Liver (tissue), 3 donors: ENCODE results near the gene ARHGAP10.

Experiments used
- CTCF ChIP-seq: fragments of 150-350 bp; IDR thresholded peaks from 2 replicates; pipeline ENCODE4 v1.5.1; 2017; ENCODE audit warnings: improper control_type of control experiment, low read depth, low read length; ENCODE audit not compliant: missing input control
- EGR1 ChIP-seq, 2 donors: IDR thresholded peaks; 2 replicates each; pipeline ENCODE4 v1.6.1; 2016 to 2018; ENCODE audit warnings: antibody characterized with exemption in 2 of 2, low read depth in 2 of 2
- FOXA2 ChIP-seq: IDR thresholded peaks from 2 replicates; pipeline ENCODE4 v1.6.1; 2016; ENCODE audit warnings: antibody characterized with exemption
- GABPA ChIP-seq, 2 donors: IDR thresholded peaks in 1 of 2; conservative IDR thresholded peaks in 1 of 2; 2 replicates each; pipeline ENCODE4 v1.6.1; 2016; ENCODE audit warnings: antibody characterized with exemption in 2 of 2, mild to moderate bottlenecking in 1 of 2, moderate library complexity in 1 of 2
- HNF4G ChIP-seq: IDR thresholded peaks from 2 replicates; pipeline ENCODE4 v1.6.1; 2016; ENCODE audit warnings: antibody characterized with exemption
- MAX ChIP-seq: IDR thresholded peaks from 2 replicates; pipeline ENCODE4 v1.6.1; 2016; ENCODE audit warnings: antibody characterized with exemption
- RAD21 ChIP-seq, 2 donors: IDR thresholded peaks; 2 replicates each; pipeline ENCODE4 v1.6.1; 2016; ENCODE audit warnings: antibody characterized with exemption in 2 of 2, mild to moderate bottlenecking in 2 of 2
- REST ChIP-seq: IDR thresholded peaks from 2 replicates; pipeline ENCODE4 v1.6.1; 2016; ENCODE audit warnings: antibody characterized with exemption, mild to moderate bottlenecking
- RXRA ChIP-seq, 2 donors: IDR thresholded peaks; 2 replicates each; pipeline ENCODE4 v1.6.1; 2017 to 2018; ENCODE audit warnings: antibody characterized with exemption in 2 of 2, mild to moderate bottlenecking in 1 of 2
- SP1 ChIP-seq: IDR thresholded peaks from 2 replicates; pipeline ENCODE4 v1.6.1; 2018; ENCODE audit warnings: antibody characterized with exemption, mild to moderate bottlenecking
- TAF1 ChIP-seq: conservative IDR thresholded peaks from 2 replicates; pipeline ENCODE4 v1.6.1; 2016; ENCODE audit warnings: antibody characterized with exemption, mild to moderate bottlenecking
- YY1 ChIP-seq: IDR thresholded peaks from 2 replicates; pipeline ENCODE4 v1.6.1; 2016; ENCODE audit warnings: antibody characterized with exemption, mild to moderate bottlenecking
- TF ChIP-seq, protein P1 (sequence below): IDR thresholded peaks from 2 replicates; pipeline ENCODE4 v1.6.1; 2016; ENCODE audit warnings: antibody characterized with exemption
- TF ChIP-seq, protein P2 (sequence below): IDR thresholded peaks from 2 replicates; pipeline ENCODE4 v1.6.1; 2016; ENCODE audit warnings: antibody characterized with exemption
- donor health status: healthy.
- donor health status: healthy.

DNA sequence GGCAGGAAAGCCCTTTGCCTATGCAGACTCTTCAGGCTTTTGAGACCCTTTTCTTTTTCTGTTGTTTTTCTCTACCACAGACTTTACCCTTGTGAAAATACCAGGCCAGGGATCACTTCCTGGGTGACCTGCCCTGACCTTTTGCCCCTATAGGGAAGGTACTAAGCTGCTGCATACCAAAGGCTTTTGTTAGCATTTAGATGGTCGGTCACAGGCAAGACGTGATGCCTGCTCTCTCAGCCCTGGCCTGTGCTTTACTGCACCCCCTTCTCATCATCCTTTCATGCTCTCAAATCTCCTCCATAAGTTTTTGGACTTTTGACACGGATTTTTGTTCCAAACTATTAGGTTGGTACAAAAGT lies 98.2 kb downstream of the ARHGAP10 start:
- TF ChIP-seq CTCF (no peak), GABPA (IDR thresholded peaks at IDR 0.05 in 1 of 2, conservative IDR thresholded peaks at IDR 0.05 in 1 of 2) (no peak), HNF4G (no peak), REST (no peak), RXRA (IDR thresholded peaks at IDR 0.05) (no peak), TAF1 (no peak), SP1 (no peak), EGR1 (IDR thresholded peaks at IDR 0.05; ENCODE audit: low read depth in 2 of 2) (no peak), YY1 (no peak), RAD21 (IDR thresholded peaks at IDR 0.05) (no peak), MAX (no peak), FOXA2 (no peak)
- TF ChIP-seq, protein P1, sequence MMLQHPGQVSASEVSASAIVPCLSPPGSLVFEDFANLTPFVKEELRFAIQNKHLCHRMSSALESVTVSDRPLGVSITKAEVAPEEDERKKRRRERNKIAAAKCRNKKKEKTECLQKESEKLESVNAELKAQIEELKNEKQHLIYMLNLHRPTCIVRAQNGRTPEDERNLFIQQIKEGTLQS, result no peak
- TF ChIP-seq, protein P2, sequence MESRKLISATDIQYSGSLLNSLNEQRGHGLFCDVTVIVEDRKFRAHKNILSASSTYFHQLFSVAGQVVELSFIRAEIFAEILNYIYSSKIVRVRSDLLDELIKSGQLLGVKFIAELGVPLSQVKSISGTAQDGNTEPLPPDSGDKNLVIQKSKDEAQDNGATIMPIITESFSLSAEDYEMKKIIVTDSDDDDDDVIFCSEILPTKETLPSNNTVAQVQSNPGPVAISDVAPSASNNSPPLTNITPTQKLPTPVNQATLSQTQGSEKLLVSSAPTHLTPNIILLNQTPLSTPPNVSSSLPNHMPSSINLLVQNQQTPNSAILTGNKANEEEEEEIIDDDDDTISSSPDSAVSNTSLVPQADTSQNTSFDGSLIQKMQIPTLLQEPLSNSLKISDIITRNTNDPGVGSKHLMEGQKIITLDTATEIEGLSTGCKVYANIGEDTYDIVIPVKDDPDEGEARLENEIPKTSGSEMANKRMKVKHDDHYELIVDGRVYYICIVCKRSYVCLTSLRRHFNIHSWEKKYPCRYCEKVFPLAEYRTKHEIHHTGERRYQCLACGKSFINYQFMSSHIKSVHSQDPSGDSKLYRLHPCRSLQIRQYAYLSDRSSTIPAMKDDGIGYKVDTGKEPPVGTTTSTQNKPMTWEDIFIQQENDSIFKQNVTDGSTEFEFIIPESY, result no peak
